Thyroid gland (tissue), 4 donors: ENCODE measurements around the gene DLG2.

Experiments
- POLR2A ChIP-seq, 2 donors: fragments of 450-650 bp; IDR thresholded peaks; one replicate each; pipeline ENCODE4 v1.6.1; 2017; ENCODE audit warnings: antibody characterized with exemption in 2 of 2, mild to moderate bottlenecking in 2 of 2, moderate library complexity in 1 of 2
- TF ChIP-seq, protein P1 (sequence below), 6 experiments: fragments of 200-600 bp in 3 of 6; fragments of 450-650 bp in 3 of 6; sonication (generic) in 3 of 6; IDR thresholded peaks; one replicate each; pipeline ENCODE4 v1.5.1; 2016 to 2019; ENCODE audit warnings: antibody characterized with exemption in 6 of 6, mild to moderate bottlenecking in 2 of 6, inconsistent platforms in 1 of 6, moderate library complexity in 1 of 6

DNA sequence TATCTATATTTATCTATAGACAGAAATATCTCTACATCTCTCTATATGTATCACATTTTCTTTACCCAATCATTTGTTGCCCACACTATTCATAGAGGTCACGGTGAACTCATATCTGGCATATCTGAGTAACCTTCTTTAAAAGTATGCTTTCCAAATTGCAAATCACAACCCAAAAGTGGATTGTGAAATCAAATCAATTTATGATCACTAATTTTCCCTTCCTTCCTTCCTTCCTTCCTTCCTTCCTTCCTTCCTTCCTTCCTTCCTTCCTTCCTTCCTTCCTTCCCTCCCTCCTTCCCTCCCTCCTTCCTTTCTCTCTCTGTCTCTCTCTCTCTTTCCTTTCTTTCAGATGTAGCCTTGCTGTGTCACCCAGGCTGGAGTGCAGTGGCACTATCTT is 1893.0 kb downstream of the DLG2 start:
- TF ChIP-seq, protein P1, sequence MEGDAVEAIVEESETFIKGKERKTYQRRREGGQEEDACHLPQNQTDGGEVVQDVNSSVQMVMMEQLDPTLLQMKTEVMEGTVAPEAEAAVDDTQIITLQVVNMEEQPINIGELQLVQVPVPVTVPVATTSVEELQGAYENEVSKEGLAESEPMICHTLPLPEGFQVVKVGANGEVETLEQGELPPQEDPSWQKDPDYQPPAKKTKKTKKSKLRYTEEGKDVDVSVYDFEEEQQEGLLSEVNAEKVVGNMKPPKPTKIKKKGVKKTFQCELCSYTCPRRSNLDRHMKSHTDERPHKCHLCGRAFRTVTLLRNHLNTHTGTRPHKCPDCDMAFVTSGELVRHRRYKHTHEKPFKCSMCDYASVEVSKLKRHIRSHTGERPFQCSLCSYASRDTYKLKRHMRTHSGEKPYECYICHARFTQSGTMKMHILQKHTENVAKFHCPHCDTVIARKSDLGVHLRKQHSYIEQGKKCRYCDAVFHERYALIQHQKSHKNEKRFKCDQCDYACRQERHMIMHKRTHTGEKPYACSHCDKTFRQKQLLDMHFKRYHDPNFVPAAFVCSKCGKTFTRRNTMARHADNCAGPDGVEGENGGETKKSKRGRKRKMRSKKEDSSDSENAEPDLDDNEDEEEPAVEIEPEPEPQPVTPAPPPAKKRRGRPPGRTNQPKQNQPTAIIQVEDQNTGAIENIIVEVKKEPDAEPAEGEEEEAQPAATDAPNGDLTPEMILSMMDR (IDR thresholded peaks at IDR 0.05): no peak
- TF ChIP-seq POLR2A (IDR thresholded peaks at IDR 0.05): no peak
